ENCODE measurements around the gene CSGALNACT2. TPM values are rescaled to one million over a fixed set of nuclear protein-coding genes. Genes with fewer than 3 reads are reported as not detected.

The CSGALNACT2 gene
- total RNA-seq, 1 experiment from 2014 or later = 8.9 TPM

DNA sequence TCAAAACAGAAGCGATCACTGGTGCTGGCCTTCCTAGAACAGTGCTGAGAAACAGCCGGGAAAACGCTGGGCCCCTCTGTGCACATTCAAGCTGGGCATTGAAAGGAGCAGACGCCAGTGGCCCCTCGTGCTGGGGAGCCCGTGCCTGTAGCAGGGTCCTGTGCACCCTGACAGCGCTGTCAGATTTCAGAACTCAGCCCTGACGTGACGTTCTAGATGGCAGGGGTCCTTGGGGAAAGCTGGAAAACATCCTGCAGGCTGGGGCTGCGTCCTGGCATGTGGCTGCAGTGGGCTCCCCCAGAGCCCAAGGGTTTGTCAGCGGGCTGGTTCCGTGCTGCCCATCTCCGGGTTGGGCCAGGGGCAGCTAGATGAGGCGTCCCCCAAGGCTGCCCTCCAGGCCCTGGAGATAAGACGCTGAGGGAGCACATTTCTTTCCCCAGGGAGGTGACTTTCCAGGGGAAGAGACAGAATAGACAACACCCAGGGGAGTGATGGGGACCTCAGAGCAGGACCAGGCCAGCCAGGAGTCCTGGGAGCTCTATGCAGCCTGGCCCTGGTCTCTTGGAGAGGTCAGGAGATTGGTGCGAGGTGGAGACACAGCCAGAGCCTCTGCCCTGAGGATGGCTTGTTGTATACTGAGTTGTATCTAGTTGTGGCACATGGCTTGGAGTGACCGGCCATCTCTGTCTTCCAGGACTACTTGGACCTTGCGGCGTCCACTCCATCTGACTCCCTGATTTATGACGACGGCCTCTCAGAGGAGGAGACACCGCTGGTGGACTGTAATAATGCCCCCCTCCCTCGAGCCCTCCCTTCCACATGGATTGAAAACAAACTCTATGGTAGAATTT lies 12.1 kb upstream of the CSGALNACT2 start:
- Histone ChIP-seq H3K9me3 (ENCODE audit: control insufficient read depth, low read depth, low read length) (no peaks in the 10 kb centered on the region), H2BK15ac (ENCODE audit: low read depth, low read length) (no peak overlapping the region), H3K9ac (ENCODE audit: extremely low read depth, insufficient read length, low read length) (no peak overlapping the region), H3K27ac (ENCODE audit: insufficient read length, low read depth, low read length) (no peak overlapping the region), H2BK12ac (ENCODE audit: insufficient read length, low read depth, low read length) (no peak overlapping the region), H3K23ac (ENCODE audit: insufficient read length, low read depth, low read length) (no peak overlapping the region), H3K14ac (ENCODE audit: insufficient read depth, low read length) (no peak overlapping the region), H3K4ac (ENCODE audit: low read depth, low read length) (no peak overlapping the region; the same call in 1 of the 2 replicates), H3K27me3 (ENCODE audit: insufficient read depth, low read length) (no peaks in the 10 kb centered on the region), H2BK5ac (ENCODE audit: insufficient read length, low read length) (no peak overlapping the region), H3K79me1 (ENCODE audit: insufficient read depth, low read depth, low read length, poor library complexity, severe bottlenecking) (no peaks in the 10 kb centered on the region), H2AK5ac (ENCODE audit: insufficient read length, low read length) (no peak overlapping the region), H3K4me1 (ENCODE audit: insufficient read depth, low read length) (no peaks in the 10 kb centered on the region; the same call in 1 of the 2 replicates), H3T11ph (ENCODE audit: low read length) (no peak overlapping the region), H3K23me2 (ENCODE audit: insufficient read length, low read depth, low read length, poor library complexity, severe bottlenecking) (peaks cover 2% of the 10 kb centered on the region), H3K79me2 (ENCODE audit: insufficient read depth, low read length) (no peaks in the 10 kb centered on the region), H2BK20ac (ENCODE audit: low read depth, low read length, poor library complexity, severe bottlenecking) (no peak overlapping the region), H4K91ac (ENCODE audit: insufficient read length, low read depth, low read length) (no peak overlapping the region), H2BK120ac (ENCODE audit: low read depth, low read length, poor library complexity, severe bottlenecking) (no peak overlapping the region), H4K20me1 (ENCODE audit: control insufficient read depth, insufficient read depth, insufficient read length) (no peaks in the 10 kb centered on the region), H2AFZ (ENCODE audit: low read length) (no peak overlapping the region), H4K8ac (replicated peaks; ENCODE audit: insufficient read length, low read depth, low read length) (no peak overlapping the region), H3K18ac (ENCODE audit: insufficient read length, low read depth, low read length) (no peak overlapping the region), H4K5ac (ENCODE audit: insufficient read length, low read depth, low read length) (no peak overlapping the region), H3K56ac (ENCODE audit: insufficient read length, low read depth, low read length) (no peak overlapping the region), H3K4me2 (ENCODE audit: insufficient read depth, insufficient read length, low read length) (no peak overlapping the region)
- peaks cover 8 to 9% of the 10 kb centered on the region in 2 experiments for H3K4me1 Mint-ChIP-seq
- H3K27me3 Mint-ChIP-seq (ENCODE audit: low read depth) = no peaks in the 10 kb centered on the region; the same call in 1 of the 2 replicates
- TF ChIP-seq, protein P1, sequence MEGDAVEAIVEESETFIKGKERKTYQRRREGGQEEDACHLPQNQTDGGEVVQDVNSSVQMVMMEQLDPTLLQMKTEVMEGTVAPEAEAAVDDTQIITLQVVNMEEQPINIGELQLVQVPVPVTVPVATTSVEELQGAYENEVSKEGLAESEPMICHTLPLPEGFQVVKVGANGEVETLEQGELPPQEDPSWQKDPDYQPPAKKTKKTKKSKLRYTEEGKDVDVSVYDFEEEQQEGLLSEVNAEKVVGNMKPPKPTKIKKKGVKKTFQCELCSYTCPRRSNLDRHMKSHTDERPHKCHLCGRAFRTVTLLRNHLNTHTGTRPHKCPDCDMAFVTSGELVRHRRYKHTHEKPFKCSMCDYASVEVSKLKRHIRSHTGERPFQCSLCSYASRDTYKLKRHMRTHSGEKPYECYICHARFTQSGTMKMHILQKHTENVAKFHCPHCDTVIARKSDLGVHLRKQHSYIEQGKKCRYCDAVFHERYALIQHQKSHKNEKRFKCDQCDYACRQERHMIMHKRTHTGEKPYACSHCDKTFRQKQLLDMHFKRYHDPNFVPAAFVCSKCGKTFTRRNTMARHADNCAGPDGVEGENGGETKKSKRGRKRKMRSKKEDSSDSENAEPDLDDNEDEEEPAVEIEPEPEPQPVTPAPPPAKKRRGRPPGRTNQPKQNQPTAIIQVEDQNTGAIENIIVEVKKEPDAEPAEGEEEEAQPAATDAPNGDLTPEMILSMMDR (conservative IDR thresholded peaks at IDR 0.05) = no peak
- H3K9me3 Mint-ChIP-seq = no peaks in the 10 kb centered on the region
- DNase-seq = peak; percentile 17
- H3K27ac Mint-ChIP-seq = no peak overlapping the region
- no peak overlapping the region for H3K4me3 Mint-ChIP-seq
- peaks cover 0 to 10% (median 7%) of the 10 kb centered on the region in 3 experiments; a peak in 4 of 7 replicates for H3K36me3 Mint-ChIP-seq (ENCODE audit: insufficient read depth in 1 of 3, low read depth in 3 of 3)
- WGBS (ENCODE audit: extremely low coverage, insufficient read length, low lambda C conversion rate) = no CpG with 5 or more reads among the region's 23 CpGs
